ENCODE measurements around the gene KRTAP10-10. TPM values are rescaled to one million over a fixed set of nuclear protein-coding genes. Genes with fewer than 3 reads are reported as not detected.

Gene KRTAP10-10
- total RNA-seq, 1 experiment from 2014 or later = not detected

GRCh38 chr21:44653656-44654575, 16.8 kb downstream of the KRTAP10-10 start:
- ChIA-PET CTCF (interaction anchor here (0.8 kb wide), 1 partner anchor 144 kb away, joined by 3 read pairs; no protein-coding TSS in a partner anchor), POLR2A (no interaction called here)
- TF ChIP-seq CTCF (IDR thresholded peaks at IDR 0.05; ENCODE audit: insufficient read depth in 1 of 2, low read depth in 1 of 2, low read length in 1 of 2, severe bottlenecking in 1 of 2, unreplicated experiment in 1 of 2) = no peak
- Mint-ChIP-seq H3K27ac (ENCODE audit: unreplicated experiment) (no peak overlapping the region), H3K27me3 (ENCODE audit: insufficient read depth, unreplicated experiment) (peaks cover 3% of the 10 kb centered on the region), H3K4me3 (ENCODE audit: unreplicated experiment) (no peak overlapping the region), H3K9me3 (ENCODE audit: unreplicated experiment) (no peaks in the 10 kb centered on the region), H3K4me1 (ENCODE audit: low read depth, unreplicated experiment) (no peaks in the 10 kb centered on the region), H3K36me3 (ENCODE audit: insufficient read depth, unreplicated experiment) (no peaks in the 10 kb centered on the region)
- Histone ChIP-seq H3K4me3 (ENCODE audit: low read depth, low read length) (no peak overlapping the region), H3K4me1 (no peaks in the 10 kb centered on the region), H3K9me3 (no peaks in the 10 kb centered on the region), H3K36me3 (ENCODE audit: control insufficient read depth, insufficient read depth, low read length) (no peaks in the 10 kb centered on the region), H3K27me3 (replicated peaks; ENCODE audit: control insufficient read depth, insufficient read depth, low read length) (no peaks in the 10 kb centered on the region)
- BruUV-seq (replicated peaks) = no TSS peak
- no peak for DNase-seq
- intact Hi-C loops (cut with micrococcal nuclease; ENCODE audit: unreplicated experiment) = no loop called here

- no peaks in the 10 kb centered on the region for H3K36me3 ChIP-seq (ENCODE audit: control insufficient read depth, insufficient read depth, low read length)
- TF ChIP-seq CTCF (IDR thresholded peaks at IDR 0.05; ENCODE audit: insufficient read depth in 1 of 2, low read depth in 1 of 2, low read length in 1 of 2, severe bottlenecking in 1 of 2, unreplicated experiment in 1 of 2) = no peak
- intact Hi-C loops (cut with micrococcal nuclease; ENCODE audit: unreplicated experiment) = no loop called here
- Mint-ChIP-seq H3K27me3 (ENCODE audit: insufficient read depth, unreplicated experiment) (peaks cover 3% of the 10 kb centered on the region), H3K4me1 (ENCODE audit: low read depth, unreplicated experiment) (no peaks in the 10 kb centered on the region), H3K4me3 (ENCODE audit: unreplicated experiment) (no peak within 1 kb of the TSS), H3K36me3 (ENCODE audit: insufficient read depth, unreplicated experiment) (no peaks in the 10 kb centered on the region), H3K9me3 (ENCODE audit: unreplicated experiment) (no peaks in the 10 kb centered on the region), H3K27ac (ENCODE audit: unreplicated experiment) (no peak within 1 kb of the TSS)
- ChIA-PET CTCF (no interaction called here), POLR2A (no interaction called here)
- no peak for DNase-seq
- H3K27me3 ChIP-seq (replicated peaks; ENCODE audit: control insufficient read depth, insufficient read depth, low read length) = no peaks in the 10 kb centered on the region
- no peaks in the 10 kb centered on the region for H3K4me1 ChIP-seq
- no TSS peak for BruUV-seq (replicated peaks)
- no peaks in the 10 kb centered on the region for H3K9me3 ChIP-seq
- no peak within 1 kb of the TSS for H3K4me3 ChIP-seq (ENCODE audit: low read depth, low read length)
Measured at GRCh38 chr21:44654576-44655175, 17.5 kb downstream of the KRTAP10-10 start, which contains the start of gene KRTAP12-4. TSS of gene KRTAP12-4 (minus strand) at chr21:44654659. CDS start at chr21:44654614, 45 bp downstream.

- Mint-ChIP-seq H3K36me3 (ENCODE audit: insufficient read depth, unreplicated experiment) (no peaks in the 10 kb centered on the region), H3K27ac (ENCODE audit: unreplicated experiment) (no peak overlapping the region), H3K9me3 (ENCODE audit: unreplicated experiment) (peaks cover 8% of the 10 kb centered on the region), H3K4me3 (ENCODE audit: unreplicated experiment) (no peak overlapping the region), H3K27me3 (ENCODE audit: insufficient read depth, unreplicated experiment) (peaks cover 7% of the 10 kb centered on the region), H3K4me1 (ENCODE audit: low read depth, unreplicated experiment) (no peaks in the 10 kb centered on the region)
- H3K9me3 ChIP-seq = 0 out of 2 replicates have a peak, but pooled peaks cover 2% of the 10 kb centered on the region
- POLR2A ChIA-PET = no interaction called here
- BruUV-seq (replicated peaks) = no TSS peak
- DNase-seq = no peak
- H3K4me1 ChIP-seq = no peaks in the 10 kb centered on the region
- no peaks in the 10 kb centered on the region for H3K27me3 ChIP-seq (replicated peaks; ENCODE audit: control insufficient read depth, insufficient read depth, low read length)
- no peaks in the 10 kb centered on the region for H3K36me3 ChIP-seq (ENCODE audit: control insufficient read depth, insufficient read depth, low read length)
- H3K4me3 ChIP-seq (ENCODE audit: low read depth, low read length) = no peak overlapping the region
- no peak for TF ChIP-seq CTCF (IDR thresholded peaks at IDR 0.05; ENCODE audit: insufficient read depth in 1 of 2, low read depth in 1 of 2, low read length in 1 of 2, severe bottlenecking in 1 of 2, unreplicated experiment in 1 of 2)
- CTCF ChIA-PET = no interaction called here
- intact Hi-C loops (cut with micrococcal nuclease; ENCODE audit: unreplicated experiment) = no loop called here
Measured at GRCh38 chr21:44656868-44657267, 19.7 kb downstream of the KRTAP10-10 start.
